K562 (cell line): Measurements from ENCODE around the gene SLC34A3. TPM values are rescaled to one million over a fixed set of nuclear protein-coding genes. Genes with fewer than 3 reads are reported as not detected.

Experiments
- ATF1 ChIP-seq, 2 experiments: fragments of 450-650 bp in 1 of 2; IDR thresholded peaks; 2 replicates each; pipeline ENCODE4 v1.6.1; 2016; ENCODE audit warnings: missing compliant biosample characterization in 1 of 2, missing genetic modification characterization in 1 of 2
- BCL6 ChIP-seq: fragments of 250-450 bp; sonication (Bioruptor Pico); IDR thresholded peaks from 2 replicates; pipeline ENCODE4 v1.4.0; 2020
- CBFA2T3 ChIP-seq: fragments of 450-650 bp; IDR thresholded peaks from 2 replicates; pipeline ENCODE4 v1.6.1; 2017
- CBX1 ChIP-seq: sonication (generic); IDR thresholded peaks from 2 replicates; pipeline ENCODE4 v1.6.1; 2016; ENCODE audit warnings: antibody characterized with exemption, low read depth, mild to moderate bottlenecking
- CCNT2 ChIP-seq: IDR thresholded peaks from 2 replicates; pipeline ENCODE4 v1.6.1; 2011; ENCODE audit warnings: borderline replicate concordance, low read depth, mild to moderate bottlenecking, moderate library complexity, mixed read lengths, low read length; ENCODE audit not compliant: insufficient read length; ENCODE audit errors: extremely low read depth
- ETV5 ChIP-seq: sonication (generic); formaldehyde crosslinking; IDR thresholded peaks from 2 replicates; pipeline ENCODE4 v1.4.0; 2020; ENCODE audit warnings: low read depth, mild to moderate bottlenecking, missing genetic modification reagents
- HDAC8 ChIP-seq: fragments of 450-650 bp; IDR thresholded peaks from 2 replicates; pipeline ENCODE4 v1.6.1; 2016; ENCODE audit warnings: mild to moderate bottlenecking, missing genetic modification characterization, moderate library complexity, missing compliant biosample characterization
- HMGN3 ChIP-seq: IDR thresholded peaks from 2 replicates; pipeline ENCODE4 v1.6.1; 2011; ENCODE audit warnings: borderline replicate concordance, low read depth, mild to moderate bottlenecking, mixed read lengths, low read length; ENCODE audit not compliant: insufficient read length; ENCODE audit errors: extremely low read depth
- HNRNPL ChIP-seq: fragments of 200-400 bp; formaldehyde crosslinking; IDR thresholded peaks from 2 replicates; pipeline ENCODE4 v1.6.1; 2017; ENCODE audit warnings: low read depth, mild to moderate bottlenecking, low read length
- JUNB ChIP-seq: fragments of 450-650 bp; formaldehyde crosslinking; conservative IDR thresholded peaks from 2 replicates; pipeline ENCODE4 v1.4.0; 2020; ENCODE audit warnings: mild to moderate bottlenecking
- MTA2 ChIP-seq: fragments of 450-650 bp; IDR thresholded peaks from 2 replicates; pipeline ENCODE4 v1.6.1; 2016; ENCODE audit warnings: low read depth
- NEUROD1 ChIP-seq: fragments of 150-350 bp; IDR thresholded peaks from 2 replicates; pipeline ENCODE4 v1.6.1; 2014; ENCODE audit warnings: borderline replicate concordance, low read length, low read depth; ENCODE audit not compliant: partially characterized antibody
- PHF21A ChIP-seq: fragments of 450-650 bp; IDR thresholded peaks from 2 replicates; pipeline ENCODE4 v1.6.1; 2017; ENCODE audit warnings: low read depth, borderline replicate concordance
- POLR2AphosphoS5 ChIP-seq: IDR thresholded peaks from 2 replicates; pipeline ENCODE4 v1.6.1; 2011; ENCODE audit warnings: mild to moderate bottlenecking, low read depth, low read length, moderate library complexity; ENCODE audit not compliant: control insufficient read depth, insufficient read depth
- PTBP1 ChIP-seq: fragments of 200-400 bp; formaldehyde crosslinking; IDR thresholded peaks from 2 replicates; pipeline ENCODE4 v1.6.1; 2017; ENCODE audit warnings: low read depth, low read length
- SIN3A ChIP-seq, 2 experiments: fragments of 150-350 bp in 1 of 2; IDR thresholded peaks; 2 replicates each; pipeline ENCODE4 v1.6.1; 2011 to 2016; ENCODE audit warnings: borderline replicate concordance in 2 of 2, low read depth in 2 of 2, low read length in 2 of 2, mild to moderate bottlenecking in 2 of 2, moderate library complexity in 2 of 2; ENCODE audit not compliant: control insufficient read depth in 1 of 2
- SP1 ChIP-seq: sonication (generic); formaldehyde crosslinking; IDR thresholded peaks from 2 replicates; pipeline ENCODE4 v1.8.1; 2022; ENCODE audit warnings: mild to moderate bottlenecking, missing genetic modification reagents
- ZBTB7A ChIP-seq: IDR thresholded peaks from 2 replicates; pipeline ENCODE4 v1.6.1; 2011; ENCODE audit warnings: low read depth, mild to moderate bottlenecking, low read length, moderate library complexity, borderline replicate concordance; ENCODE audit not compliant: control insufficient read depth
- ZFP36 ChIP-seq: fragments of 150-350 bp; IDR thresholded peaks from 2 replicates; pipeline ENCODE4 v1.6.1; 2018; ENCODE audit warnings: low read length, low read depth; ENCODE audit not compliant: partially characterized antibody
- polyA plus RNA-seq, 8 experiments: library from polyadenylated mRNA; depleted of rRNA in 4 of 8; stranded (reverse) in 5 of 8; unstranded in 3 of 8; fragments of >200 nt; fragmentation: Nextera tagmentation in 2 of 8; fragmentation: Illumina TruSeq in 1 of 8; extraction: Ambion mirVana in 2 of 8; extraction: Trizol in 1 of 8; gene quantifications; 2 replicates each; pipeline versions ENCODE4 v1.2.1 to v1.2.3, GENCODE V29; 2011 to 2014; ENCODE audit warnings: inconsistent platforms in 1 of 8, missing spikeins in 1 of 8
- total RNA-seq, 7 experiments: library from RNA; depleted of rRNA in 6 of 7; stranded (reverse); fragments of >200 nt in 6 of 7; fragmentation: Illumina TruSeq in 2 of 7; extraction: Trizol in 2 of 7; gene quantifications; 2 replicates each; pipeline versions ENCODE4 v1.2.1 to v1.2.3, GENCODE V29; 2011 to 2021; ENCODE audit warnings: low replicate concordance in 1 of 7
- TF ChIP-seq, protein P1 (sequence below): sonication (generic); formaldehyde crosslinking; IDR thresholded peaks from 2 replicates; pipeline ENCODE4 v1.9.0; 2022; ENCODE audit warnings: mild to moderate bottlenecking, missing genetic modification reagents
- TF ChIP-seq, protein P2 (sequence below): fragments of 250-450 bp; sonication (Bioruptor Pico); IDR thresholded peaks from 2 replicates; pipeline ENCODE4 v1.8.0; 2021; ENCODE audit warnings: borderline replicate concordance, mild to moderate bottlenecking, moderate library complexity; ENCODE audit not compliant: poor library complexity, severe bottlenecking
- TF ChIP-seq, protein P3 (sequence below): sonication (generic); formaldehyde crosslinking; IDR thresholded peaks from 2 replicates; pipeline ENCODE4 v1.8.1; 2022; ENCODE audit warnings: missing genetic modification reagents
- TF ChIP-seq, protein P4 (sequence below): fragments of 450-650 bp; conservative IDR thresholded peaks from 2 replicates; pipeline ENCODE4 v1.6.1; 2016; ENCODE audit warnings: missing genetic modification characterization, low read depth, mild to moderate bottlenecking, missing compliant biosample characterization, moderate library complexity

Gene SLC34A3
- total and polyA plus RNA-seq, 9 of the 15 experiments (the other 6 are each of a cell fraction or from before 2014, with no cell fraction given): not detected

GRCh38 chr9:137236238-137236935 lies 5.7 kb downstream of the SLC34A3 start (continued):
- TF ChIP-seq ZFP36: no peak
- TF ChIP-seq POLR2AphosphoS5: peak; percentile 62
- TF ChIP-seq CBX1: peak; percentile 39; the same call in 1 of the 2 replicates
- TF ChIP-seq PHF21A: 0 out of 2 replicates have a peak, but pooled peaks have one; percentile 56
- TF ChIP-seq, protein P1, sequence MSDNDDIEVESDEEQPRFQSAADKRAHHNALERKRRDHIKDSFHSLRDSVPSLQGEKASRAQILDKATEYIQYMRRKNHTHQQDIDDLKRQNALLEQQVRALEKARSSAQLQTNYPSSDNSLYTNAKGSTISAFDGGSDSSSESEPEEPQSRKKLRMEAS (CRISPR knock-in tag): peak; percentile 75
- TF ChIP-seq CBFA2T3: peak; percentile 92
- peak; percentile 88 for TF ChIP-seq HMGN3
- TF ChIP-seq SIN3A (IDR thresholded peaks at IDR 0.05; ENCODE audit: borderline replicate concordance in 2 of 2, control insufficient read depth in 1 of 2, low read depth in 2 of 2, low read length in 2 of 2): peak; percentile 44 to 73; a peak in 1 of 4 replicates
- TF ChIP-seq, protein P2, sequence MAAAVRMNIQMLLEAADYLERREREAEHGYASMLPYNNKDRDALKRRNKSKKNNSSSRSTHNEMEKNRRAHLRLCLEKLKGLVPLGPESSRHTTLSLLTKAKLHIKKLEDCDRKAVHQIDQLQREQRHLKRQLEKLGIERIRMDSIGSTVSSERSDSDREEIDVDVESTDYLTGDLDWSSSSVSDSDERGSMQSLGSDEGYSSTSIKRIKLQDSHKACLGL (CRISPR knock-in tag): no peak
- TF ChIP-seq PTBP1: 0 out of 2 replicates have a peak, but pooled peaks have one; percentile 33
- TF ChIP-seq HNRNPL: no peak; the same call in 1 of the 2 replicates
- TF ChIP-seq MTA2: peak; percentile 71
- TF ChIP-seq, protein P3, sequence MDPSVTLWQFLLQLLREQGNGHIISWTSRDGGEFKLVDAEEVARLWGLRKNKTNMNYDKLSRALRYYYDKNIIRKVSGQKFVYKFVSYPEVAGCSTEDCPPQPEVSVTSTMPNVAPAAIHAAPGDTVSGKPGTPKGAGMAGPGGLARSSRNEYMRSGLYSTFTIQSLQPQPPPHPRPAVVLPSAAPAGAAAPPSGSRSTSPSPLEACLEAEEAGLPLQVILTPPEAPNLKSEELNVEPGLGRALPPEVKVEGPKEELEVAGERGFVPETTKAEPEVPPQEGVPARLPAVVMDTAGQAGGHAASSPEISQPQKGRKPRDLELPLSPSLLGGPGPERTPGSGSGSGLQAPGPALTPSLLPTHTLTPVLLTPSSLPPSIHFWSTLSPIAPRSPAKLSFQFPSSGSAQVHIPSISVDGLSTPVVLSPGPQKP (CRISPR knock-in tag): no peak
- peak; percentile 97 for TF ChIP-seq ZBTB7A
- TF ChIP-seq HDAC8 (tag): no peak
- TF ChIP-seq, protein P4, sequence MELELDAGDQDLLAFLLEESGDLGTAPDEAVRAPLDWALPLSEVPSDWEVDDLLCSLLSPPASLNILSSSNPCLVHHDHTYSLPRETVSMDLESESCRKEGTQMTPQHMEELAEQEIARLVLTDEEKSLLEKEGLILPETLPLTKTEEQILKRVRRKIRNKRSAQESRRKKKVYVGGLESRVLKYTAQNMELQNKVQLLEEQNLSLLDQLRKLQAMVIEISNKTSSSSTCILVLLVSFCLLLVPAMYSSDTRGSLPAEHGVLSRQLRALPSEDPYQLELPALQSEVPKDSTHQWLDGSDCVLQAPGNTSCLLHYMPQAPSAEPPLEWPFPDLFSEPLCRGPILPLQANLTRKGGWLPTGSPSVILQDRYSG: no peak
- TF ChIP-seq ATF1 (CRISPR knock-in tag; IDR thresholded peaks at IDR 0.05): no peak
- TF ChIP-seq ATF1 (tag; IDR thresholded peaks at IDR 0.05): peak; percentile 72
- peak; percentile 49 for TF ChIP-seq NEUROD1
- TF ChIP-seq CCNT2: peak; percentile 80
- TF ChIP-seq JUNB (CRISPR knock-in tag): 0 out of 2 replicates have a peak, but pooled peaks have one; percentile 18
- peak; percentile 92 for TF ChIP-seq ETV5
- no peak for TF ChIP-seq BCL6
- peak; percentile 98 for TF ChIP-seq SP1 (CRISPR knock-in tag)
